Prostate gland (tissue), 2 donors: ENCODE measurements around the gene ALDH18A1. TPM values are rescaled to one million over a fixed set of nuclear protein-coding genes. Genes with fewer than 3 reads are reported as not detected.

ENCODE experiments used
- DNase-seq: peaks from one replicate; pipeline ENCODE4 v3.0.0-alpha.2; 2019; ENCODE audit warnings: low spot score
- H3K27ac ChIP-seq, 2 donors: fragments of 200-600 bp; sonication (generic); 2 replicates each; pipeline ENCODE4 v1.5.1; 2017 to 2019
- H3K27me3 ChIP-seq: fragments of 200-600 bp; sonication (generic); replicated peaks from 2 replicates; pipeline ENCODE4 v1.5.1; 2019; ENCODE audit not compliant: insufficient read depth
- H3K36me3 ChIP-seq, 2 donors: fragments of 200-600 bp; sonication (generic); 1 replicate in 1 of 2; 2 replicates in 1 of 2; pipeline versions ENCODE4 v1.5.1 to v1.8.1; 2017 to 2019
- H3K4me1 ChIP-seq: fragments of 200-600 bp; sonication (generic); replicated peaks from 2 replicates; pipeline ENCODE4 v1.5.1; 2019
- H3K4me3 ChIP-seq, 2 donors: fragments of 200-600 bp; sonication (generic); 2 replicates each; pipeline ENCODE4 v1.5.1; 2017 to 2019
- H3K9me3 ChIP-seq: fragments of 200-600 bp; sonication (generic); 2 replicates; pipeline ENCODE4 v1.5.1; 2017
- POLR2A ChIP-seq: fragments of 450-650 bp; IDR thresholded peaks from one replicate; pipeline ENCODE4 v1.6.1; 2016; ENCODE audit warnings: antibody characterized with exemption, mild to moderate bottlenecking
- POLR2AphosphoS5 ChIP-seq: sonication (generic); formaldehyde crosslinking; IDR thresholded peaks from one replicate; pipeline ENCODE4 v1.6.1; 2017; ENCODE audit warnings: antibody characterized with exemption
- WGBS: methylation state at CpG from one replicate; pipeline ENCODE4 v1.1.5; 2018; 5-methylcytosine and 5-hydroxymethylcytosine counted together
- intact Hi-C: fragments of 100-400 bp; cut with DNase I; formaldehyde crosslinking; loops from one replicate; pipeline ENCODE4 v1.14.2; 2022
- total RNA-seq, 2 donors: library from RNA; depleted of rRNA; stranded (reverse); fragments of >200 nt; gene quantifications; one replicate each; pipeline ENCODE4 v1.1.0, GENCODE V29; 2016
- TF ChIP-seq, protein P1 (sequence below), 4 experiments: fragments of 200-600 bp in 2 of 4; fragments of 450-650 bp in 2 of 4; sonication (generic) in 2 of 4; IDR thresholded peaks; 1 replicate in 3 of 4; 2 replicates in 1 of 4; pipeline ENCODE4 v1.5.1; 2016 to 2019; ENCODE audit warnings: antibody characterized with exemption in 4 of 4, mild to moderate bottlenecking in 2 of 4, moderate library complexity in 2 of 4

The ALDH18A1 gene
- total RNA-seq, 2 donors from 2014 or later = 33.7 to 55.1 TPM

DNA sequence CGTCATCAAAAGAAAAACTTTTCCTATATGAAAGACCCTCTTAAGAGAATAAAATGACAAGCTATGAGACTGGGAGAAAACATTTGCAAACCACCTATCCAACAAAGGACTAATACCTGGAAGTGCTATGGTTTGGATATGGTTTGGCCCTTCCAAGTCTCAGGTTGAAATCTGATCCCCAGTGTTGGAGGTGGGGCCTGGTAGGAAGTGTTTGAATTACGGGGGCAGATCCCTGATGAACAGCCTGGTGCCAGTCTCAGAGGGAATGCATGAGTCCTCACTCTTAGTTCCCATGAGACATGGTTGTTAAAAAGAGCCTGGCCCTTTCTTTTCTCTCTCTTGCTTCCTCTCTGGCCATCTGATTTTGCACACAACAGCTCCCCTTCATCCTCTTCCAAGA, 6.3 kb downstream of the ALDH18A1 start:
- TF ChIP-seq POLR2A (no peak), POLR2AphosphoS5 (no peak)
- TF ChIP-seq, protein P1, sequence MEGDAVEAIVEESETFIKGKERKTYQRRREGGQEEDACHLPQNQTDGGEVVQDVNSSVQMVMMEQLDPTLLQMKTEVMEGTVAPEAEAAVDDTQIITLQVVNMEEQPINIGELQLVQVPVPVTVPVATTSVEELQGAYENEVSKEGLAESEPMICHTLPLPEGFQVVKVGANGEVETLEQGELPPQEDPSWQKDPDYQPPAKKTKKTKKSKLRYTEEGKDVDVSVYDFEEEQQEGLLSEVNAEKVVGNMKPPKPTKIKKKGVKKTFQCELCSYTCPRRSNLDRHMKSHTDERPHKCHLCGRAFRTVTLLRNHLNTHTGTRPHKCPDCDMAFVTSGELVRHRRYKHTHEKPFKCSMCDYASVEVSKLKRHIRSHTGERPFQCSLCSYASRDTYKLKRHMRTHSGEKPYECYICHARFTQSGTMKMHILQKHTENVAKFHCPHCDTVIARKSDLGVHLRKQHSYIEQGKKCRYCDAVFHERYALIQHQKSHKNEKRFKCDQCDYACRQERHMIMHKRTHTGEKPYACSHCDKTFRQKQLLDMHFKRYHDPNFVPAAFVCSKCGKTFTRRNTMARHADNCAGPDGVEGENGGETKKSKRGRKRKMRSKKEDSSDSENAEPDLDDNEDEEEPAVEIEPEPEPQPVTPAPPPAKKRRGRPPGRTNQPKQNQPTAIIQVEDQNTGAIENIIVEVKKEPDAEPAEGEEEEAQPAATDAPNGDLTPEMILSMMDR (IDR thresholded peaks at IDR 0.05) = no peak
- no peaks in the 10 kb centered on the region for H3K4me1 ChIP-seq
- 63% methylated on average over 2 of the region's 2 CpGs for WGBS
- intact Hi-C loops = no loop called here
- H3K9me3 ChIP-seq = no peaks in the 10 kb centered on the region
- no peak overlapping the region for H3K4me3 ChIP-seq
- H3K27ac ChIP-seq = no peak overlapping the region
- H3K36me3 ChIP-seq = no peaks in the 10 kb centered on the region
- DNase-seq = no peak
- H3K27me3 ChIP-seq = no peaks in the 10 kb centered on the region

DNA sequence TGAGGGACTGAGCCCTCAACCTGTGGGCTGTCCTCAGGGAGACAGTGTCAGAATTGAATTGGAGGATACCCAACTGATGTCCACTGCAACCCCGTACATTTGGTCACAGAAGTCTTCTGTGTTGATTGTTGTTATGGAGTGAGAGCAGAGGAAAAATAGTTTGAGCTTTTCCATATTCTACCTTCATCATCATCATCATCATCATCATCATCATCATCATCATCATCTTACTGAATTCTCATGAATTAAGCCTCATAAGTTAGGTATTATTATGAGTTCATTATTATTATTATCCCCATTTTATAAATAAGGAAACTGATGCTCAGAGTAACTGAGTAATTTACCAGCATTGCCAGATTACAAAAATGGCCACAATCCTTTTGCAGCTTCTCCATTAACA, 8.4 kb downstream of the ALDH18A1 start:
- Histone ChIP-seq H3K27me3 (no peaks in the 10 kb centered on the region), H3K4me3 (no peak overlapping the region), H3K4me1 (no peaks in the 10 kb centered on the region), H3K27ac (no peak overlapping the region), H3K9me3 (no peaks in the 10 kb centered on the region), H3K36me3 (no peaks in the 10 kb centered on the region)
- 100% methylated on average over 1 of the region's 1 CpG for WGBS
- DNase-seq = no peak
- intact Hi-C loops = no loop called here
- TF ChIP-seq POLR2A = no peak
- no peak for TF ChIP-seq POLR2AphosphoS5
- TF ChIP-seq, protein P1 (IDR thresholded peaks at IDR 0.05) = no peak

DNA sequence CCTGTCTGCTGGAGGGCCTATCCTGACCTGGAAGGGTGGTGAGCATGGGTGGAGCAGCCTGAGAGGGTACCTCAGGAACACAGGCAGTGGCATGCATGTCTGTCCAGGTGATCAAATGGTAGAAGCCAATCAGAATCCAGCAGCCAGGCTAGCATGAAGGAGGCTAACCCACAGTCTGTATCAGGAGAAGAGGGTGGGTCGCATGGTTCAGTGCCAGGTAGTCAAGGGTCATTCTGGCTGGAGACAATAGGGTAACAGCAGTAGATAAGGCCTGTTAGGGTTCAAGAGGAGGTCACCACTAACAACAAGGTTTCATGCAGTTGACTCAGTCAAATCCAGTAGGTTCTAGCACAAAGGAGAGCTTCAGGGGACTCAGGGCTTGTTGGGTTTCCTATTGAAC, 10.4 kb downstream of the ALDH18A1 start:
- no peak for TF ChIP-seq POLR2A
- no peak for TF ChIP-seq POLR2AphosphoS5
- TF ChIP-seq, protein P1 (IDR thresholded peaks at IDR 0.05) = no peak
- no peak overlapping the region for H3K4me3 ChIP-seq
- intact Hi-C loops = no loop called here
- WGBS = 94% methylated on average over 1 of the region's 1 CpG
- no peaks in the 10 kb centered on the region for H3K36me3 ChIP-seq
- no peak overlapping the region for H3K27ac ChIP-seq
- H3K27me3 ChIP-seq = no peaks in the 10 kb centered on the region
- no peak for DNase-seq
- H3K9me3 ChIP-seq = no peaks in the 10 kb centered on the region
- no peaks in the 10 kb centered on the region for H3K4me1 ChIP-seq

DNA sequence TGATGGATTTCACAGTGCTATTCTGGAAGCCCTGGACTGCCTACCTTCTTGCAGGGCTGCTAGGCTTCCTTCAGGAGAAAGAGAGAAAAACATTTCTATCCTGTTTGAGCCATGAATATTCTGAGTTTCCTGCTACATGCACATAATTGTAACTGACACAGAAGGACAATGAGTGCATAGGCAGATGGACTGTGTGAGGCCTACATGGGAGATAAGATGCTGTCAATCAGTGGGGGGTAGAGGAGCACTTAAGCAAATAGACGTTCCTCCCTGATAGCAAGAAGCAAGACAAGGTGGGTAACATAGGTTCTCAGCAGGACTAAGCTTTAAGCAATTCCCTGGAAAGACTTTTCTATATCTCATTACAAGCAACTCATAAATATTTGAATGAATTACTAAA, 11.6 kb downstream of the ALDH18A1 start:
- Histone ChIP-seq H3K4me3 (no peak overlapping the region), H3K9me3 (no peaks in the 10 kb centered on the region), H3K4me1 (no peaks in the 10 kb centered on the region), H3K27me3 (no peaks in the 10 kb centered on the region), H3K27ac (no peak overlapping the region), H3K36me3 (peaks cover 0 to 2% of the 10 kb centered on the region in 2 donors)
- TF ChIP-seq POLR2A (no peak), POLR2AphosphoS5 (no peak)
- TF ChIP-seq, protein P1 (IDR thresholded peaks at IDR 0.05) = no peak
- intact Hi-C loops = no loop called here
- DNase-seq = no peak
- 38% methylated on average over 1 of the region's 1 CpG for WGBS

DNA sequence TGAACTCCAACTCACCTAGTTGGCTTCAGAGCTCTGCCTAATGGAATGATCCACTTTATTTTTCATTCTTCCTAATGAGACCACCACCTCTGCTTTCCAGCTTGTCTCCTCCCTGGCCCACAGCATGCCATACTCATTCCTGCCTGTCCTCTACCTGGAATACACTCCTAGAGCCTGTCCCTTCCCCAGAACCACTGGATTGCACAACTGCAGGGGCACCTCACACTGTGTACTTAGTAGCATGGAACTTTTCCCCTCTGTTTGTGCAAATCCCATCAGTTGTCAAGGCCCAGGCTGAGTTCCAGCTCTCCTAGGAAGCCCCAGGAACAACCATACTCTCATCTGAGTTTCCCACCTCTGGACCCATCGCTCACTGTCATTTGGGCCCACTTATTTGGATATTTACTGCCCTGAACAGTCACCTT, 15.6 kb downstream of the ALDH18A1 start:
- intact Hi-C loops = no loop called here
- H3K36me3 ChIP-seq = peaks cover 0 to 5% of the 10 kb centered on the region in 2 donors
- H3K9me3 ChIP-seq = no peaks in the 10 kb centered on the region
- no peaks in the 10 kb centered on the region for H3K4me1 ChIP-seq
- TF ChIP-seq POLR2A (no peak), POLR2AphosphoS5 (no peak)
- TF ChIP-seq, protein P1 (IDR thresholded peaks at IDR 0.05) = no peak
- no peak for DNase-seq
- 100% methylated on average over 1 of the region's 1 CpG for WGBS
- H3K27ac ChIP-seq = no peak overlapping the region
- H3K4me3 ChIP-seq = no peak overlapping the region
- H3K27me3 ChIP-seq = no peaks in the 10 kb centered on the region
